Body of pancreas (tissue), 4 donors: ENCODE results near the gene MYO1A. TPM values are rescaled to one million over a fixed set of nuclear protein-coding genes. Genes with fewer than 3 reads are reported as not detected.
A peak's percentile ranks its signal among the peaks of the same experiment; 100 is the strongest.

Experiments used
- ATAC-seq: fragments of 150-250 bp; one replicate; pipeline ENCODE4 v1.9.1; 2016
- DNase-seq, 4 donors: peaks; one replicate each; pipeline ENCODE4 v3.0.0-alpha.2; 2019
- H3K27ac ChIP-seq, 4 donors: fragments of 200-600 bp; sonication (generic); 1 replicate in 3 of 4; 2 replicates in 1 of 4; pipeline versions ENCODE4 v1.5.1 to v1.6.1; 2016 to 2019; ENCODE audit warnings: mild to moderate bottlenecking in 1 of 4, mixed read lengths in 1 of 4, moderate library complexity in 1 of 4
- H3K27me3 ChIP-seq, 2 donors: fragments of 200-600 bp; sonication (generic); one replicate each; pipeline ENCODE4 v1.6.0; 2016; ENCODE audit warnings: mild to moderate bottlenecking in 1 of 2
- H3K36me3 ChIP-seq, 2 donors: fragments of 200-600 bp; sonication (generic); replicated peaks in 1 of 2; 2 replicates each; pipeline ENCODE4 v1.5.1; 2016; ENCODE audit warnings: low read depth in 2 of 2; ENCODE audit not compliant: insufficient read depth in 1 of 2
- H3K4me1 ChIP-seq: fragments of 200-600 bp; sonication (generic); one replicate; pipeline ENCODE4 v1.6.0; 2016
- H3K4me3 ChIP-seq, 2 donors: fragments of 200-600 bp; sonication (generic); 1 replicate in 1 of 2; 2 replicates in 1 of 2; pipeline ENCODE4 v1.5.1; 2016 to 2019
- H3K9me3 ChIP-seq, 3 donors: fragments of 200-600 bp; sonication (generic); 1 replicate in 2 of 3; 2 replicates in 1 of 3; pipeline ENCODE4 v1.5.1; 2016
- POLR2A ChIP-seq, 3 donors: fragments of 450-650 bp; IDR thresholded peaks; one replicate each; pipeline ENCODE4 v1.6.1; 2016; ENCODE audit warnings: antibody characterized with exemption in 3 of 3, mild to moderate bottlenecking in 2 of 3
- WGBS, 2 donors: methylation state at CpG; one replicate each; pipeline ENCODE4 v1.1.5; 2017; 5-methylcytosine and 5-hydroxymethylcytosine counted together
- intact Hi-C: fragments of 100-400 bp; cut with DNase I; formaldehyde crosslinking; loops from one replicate; pipeline ENCODE4 v1.15.1; 2023
- total RNA-seq, 2 donors: library from RNA; depleted of rRNA; stranded (reverse); fragments of >200 nt; gene quantifications; one replicate each; pipeline ENCODE4 v1.1.0, GENCODE V29; 2016
- TF ChIP-seq, protein P1 (sequence below), 7 experiments: fragments of 450-650 bp in 4 of 7; fragments of 200-600 bp in 3 of 7; sonication (generic) in 3 of 7; IDR thresholded peaks; one replicate each; pipeline ENCODE4 v1.5.1; 2016 to 2019; ENCODE audit warnings: antibody characterized with exemption in 7 of 7

The MYO1A gene
- total RNA-seq, 2 donors from 2014 or later, result 1.8 TPM; not detected in 1

DNA sequence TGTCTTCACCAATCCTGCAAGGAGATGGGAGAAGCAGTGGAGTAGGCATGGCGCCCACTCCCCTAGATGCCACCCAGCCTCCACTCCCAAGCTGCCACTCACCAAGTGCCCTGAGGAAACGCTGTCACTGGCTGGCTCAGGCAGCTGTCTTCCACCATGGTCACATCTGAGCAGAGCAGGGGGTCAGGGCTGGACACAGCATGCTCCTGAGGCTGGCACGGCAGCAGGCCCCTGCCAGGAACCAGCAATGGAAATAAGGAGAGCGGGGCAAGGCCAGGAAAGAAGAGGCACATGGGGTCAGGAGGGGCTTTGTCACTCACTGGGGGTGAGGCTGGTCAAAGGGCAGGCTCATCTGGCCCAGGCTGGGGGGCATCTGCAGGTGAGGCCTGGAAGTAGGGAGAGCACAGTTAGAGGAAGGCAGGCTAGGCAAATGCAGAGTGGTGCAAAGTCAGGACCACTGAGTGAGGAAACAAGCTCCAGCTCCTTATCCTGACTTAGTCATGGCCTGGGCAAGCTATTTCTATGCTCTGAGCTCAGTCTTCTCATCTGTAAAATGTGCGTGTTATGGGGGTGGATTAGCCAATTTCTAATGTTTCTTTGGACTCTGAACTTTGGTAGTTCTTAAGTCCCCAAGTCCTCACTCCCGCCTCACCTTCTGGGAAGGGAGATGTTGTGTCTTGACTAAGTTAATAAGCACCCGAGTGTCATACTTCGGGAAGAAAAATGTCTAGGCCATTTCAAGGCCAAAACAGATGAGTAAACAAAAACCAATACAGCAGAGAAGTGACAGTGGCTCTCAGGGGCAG lies 47.0 kb upstream of the MYO1A start:
- DNase-seq, result no peak
- peaks cover 10% of the 10 kb centered on the region for H3K4me1 ChIP-seq
- peaks cover 0 to 13% of the 10 kb centered on the region in 2 donors for H3K36me3 ChIP-seq
- ATAC-seq, result no peak
- no peaks in the 10 kb centered on the region for H3K27me3 ChIP-seq
- intact Hi-C loops, result no loop called here
- 59 to 65% methylated on average over 6 to 8 of the region's 8 CpGs for WGBS, 2 donors
- no peak overlapping the region for H3K27ac ChIP-seq
- TF ChIP-seq POLR2A (IDR thresholded peaks at IDR 0.05), result no peak
- TF ChIP-seq, protein P1, sequence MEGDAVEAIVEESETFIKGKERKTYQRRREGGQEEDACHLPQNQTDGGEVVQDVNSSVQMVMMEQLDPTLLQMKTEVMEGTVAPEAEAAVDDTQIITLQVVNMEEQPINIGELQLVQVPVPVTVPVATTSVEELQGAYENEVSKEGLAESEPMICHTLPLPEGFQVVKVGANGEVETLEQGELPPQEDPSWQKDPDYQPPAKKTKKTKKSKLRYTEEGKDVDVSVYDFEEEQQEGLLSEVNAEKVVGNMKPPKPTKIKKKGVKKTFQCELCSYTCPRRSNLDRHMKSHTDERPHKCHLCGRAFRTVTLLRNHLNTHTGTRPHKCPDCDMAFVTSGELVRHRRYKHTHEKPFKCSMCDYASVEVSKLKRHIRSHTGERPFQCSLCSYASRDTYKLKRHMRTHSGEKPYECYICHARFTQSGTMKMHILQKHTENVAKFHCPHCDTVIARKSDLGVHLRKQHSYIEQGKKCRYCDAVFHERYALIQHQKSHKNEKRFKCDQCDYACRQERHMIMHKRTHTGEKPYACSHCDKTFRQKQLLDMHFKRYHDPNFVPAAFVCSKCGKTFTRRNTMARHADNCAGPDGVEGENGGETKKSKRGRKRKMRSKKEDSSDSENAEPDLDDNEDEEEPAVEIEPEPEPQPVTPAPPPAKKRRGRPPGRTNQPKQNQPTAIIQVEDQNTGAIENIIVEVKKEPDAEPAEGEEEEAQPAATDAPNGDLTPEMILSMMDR (IDR thresholded peaks at IDR 0.05), result no peak
- H3K9me3 ChIP-seq, result no peaks in the 10 kb centered on the region
- no peak overlapping the region for H3K4me3 ChIP-seq

DNA sequence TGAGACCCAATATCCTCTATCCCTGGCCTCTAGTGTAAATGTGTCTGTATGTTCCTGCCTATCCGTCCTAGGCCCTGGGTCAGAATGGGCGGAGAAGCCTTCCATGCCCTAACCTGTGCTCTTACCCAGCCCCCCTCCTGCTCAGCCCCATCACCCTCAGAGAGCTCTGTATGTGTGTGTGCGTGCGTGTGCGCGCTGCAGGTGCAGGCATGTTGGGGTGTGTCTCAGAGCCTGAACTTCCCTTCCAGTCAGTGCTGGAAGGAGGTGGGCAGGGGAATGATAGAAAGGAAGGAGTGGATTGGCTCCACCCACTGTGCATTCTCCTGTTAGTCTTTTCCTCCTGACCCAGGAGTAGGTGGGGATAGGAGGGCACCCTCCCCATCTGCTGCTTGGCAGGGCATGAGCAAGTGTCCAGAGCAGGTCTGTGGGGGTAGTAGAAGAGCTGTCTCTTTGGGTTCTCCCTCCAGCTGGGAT lies 46.2 kb upstream of the MYO1A start:
- Histone ChIP-seq H3K9me3 (no peaks in the 10 kb centered on the region), H3K4me1 (peaks cover 9% of the 10 kb centered on the region), H3K27me3 (no peaks in the 10 kb centered on the region), H3K4me3 (no peak overlapping the region), H3K27ac (no peak overlapping the region), H3K36me3 (peaks cover 0 to 13% of the 10 kb centered on the region in 2 donors)
- no peak for TF ChIP-seq POLR2A (IDR thresholded peaks at IDR 0.05)
- TF ChIP-seq, protein P1 (IDR thresholded peaks at IDR 0.05), result no peak
- ATAC-seq (no peak), DNase-seq (no peak)
- intact Hi-C loops, result no loop called here
- WGBS, 2 donors, result 66 to 93% methylated on average over 5 to 6 of the region's 6 CpGs

DNA sequence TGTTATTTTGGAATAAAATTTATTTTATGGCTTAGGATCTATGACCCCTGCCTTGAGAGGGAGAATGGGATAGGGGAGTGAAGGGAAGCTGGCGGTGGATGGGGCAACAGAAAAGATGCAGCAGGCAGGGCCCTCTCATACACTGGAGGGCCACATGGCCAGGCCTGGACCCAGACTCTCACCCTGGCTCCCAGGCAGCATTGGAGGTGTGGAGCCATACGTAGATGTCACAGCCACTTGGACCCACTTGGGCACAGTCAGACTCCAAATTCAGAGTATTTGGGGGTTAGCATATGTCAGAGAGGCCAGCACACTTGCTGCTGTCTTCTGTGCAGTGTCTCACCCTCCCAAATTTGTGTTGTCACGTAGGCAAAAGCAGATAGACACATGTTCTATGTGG lies 45.5 kb upstream of the MYO1A start:
- 85 to 86% methylated on average over 3 of the region's 3 CpGs for WGBS, 2 donors

DNA sequence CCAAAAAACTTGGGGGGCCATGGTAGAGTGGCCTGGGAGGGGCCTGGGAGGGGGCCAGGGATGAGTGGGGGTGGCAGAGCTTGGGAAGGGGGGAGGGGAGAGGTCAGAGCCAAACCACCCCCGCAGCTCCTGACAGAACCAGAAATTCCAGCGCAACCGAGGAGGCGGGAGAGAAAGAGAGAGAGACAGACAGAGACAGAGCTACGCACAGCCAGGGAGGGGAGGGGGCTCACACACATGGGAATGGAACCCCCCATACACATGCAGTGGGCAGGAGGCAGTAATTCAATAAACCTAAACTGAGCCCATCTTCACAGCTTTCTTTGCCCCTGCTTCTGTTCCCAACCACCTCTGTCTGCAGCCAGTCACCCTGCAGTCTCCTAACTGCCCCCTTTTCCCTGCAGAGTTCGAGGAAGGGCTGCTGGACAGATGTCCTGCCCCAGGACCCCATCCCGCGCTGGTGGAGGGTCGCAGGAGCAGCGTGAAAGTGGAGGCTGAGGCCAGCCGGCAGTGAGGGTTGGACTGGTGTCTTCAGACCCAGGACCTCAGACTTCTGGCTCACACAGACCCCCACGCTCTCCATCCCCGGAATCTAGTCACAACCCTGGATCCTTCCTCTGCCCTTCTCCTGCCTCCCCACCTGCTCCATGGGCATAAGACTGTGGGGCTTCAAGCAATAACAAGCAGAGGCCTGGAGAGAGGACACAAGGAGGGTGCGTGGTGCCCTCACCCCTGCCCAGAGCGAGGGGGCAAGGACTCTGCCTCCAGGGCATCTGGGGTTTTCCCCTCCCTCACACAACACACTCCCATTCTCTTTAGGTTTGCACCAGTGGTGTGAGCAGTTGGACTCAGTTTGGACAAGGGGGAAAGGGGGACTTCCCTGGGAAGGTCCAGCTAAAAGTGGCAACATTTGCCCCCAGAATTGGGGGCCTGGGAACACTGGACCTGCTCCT lies 44.6 kb upstream of the MYO1A start:
- intact Hi-C loops, result no loop called here
- Histone ChIP-seq H3K4me1 (peaks cover 24% of the 10 kb centered on the region), H3K4me3 (no peak overlapping the region), H3K9me3 (no peaks in the 10 kb centered on the region), H3K36me3 (peaks cover 0 to 11% of the 10 kb centered on the region in 2 donors), H3K27me3 (no peaks in the 10 kb centered on the region), H3K27ac (peak overlapping the region in 1 of 4 donors; percentile 29)
- TF ChIP-seq POLR2A (IDR thresholded peaks at IDR 0.05), result no peak
- TF ChIP-seq, protein P1 (IDR thresholded peaks at IDR 0.05), result no peak
- ATAC-seq, result no peak
- 67% methylated on average over 15 of the region's 15 CpGs for WGBS, 2 donors
- no peak for DNase-seq

More for the DNA sequence above, 45.5 kb upstream of the MYO1A start:
- no peak overlapping the region for H3K27ac ChIP-seq
- ATAC-seq (no peak), DNase-seq (no peak)
- peaks cover 0 to 13% of the 10 kb centered on the region in 2 donors for H3K36me3 ChIP-seq
- intact Hi-C loops, result no loop called here
- H3K4me1 ChIP-seq, result peaks cover 16% of the 10 kb centered on the region
- no peaks in the 10 kb centered on the region for H3K27me3 ChIP-seq
- H3K9me3 ChIP-seq, result no peaks in the 10 kb centered on the region
- H3K4me3 ChIP-seq, result no peak overlapping the region
- TF ChIP-seq POLR2A (IDR thresholded peaks at IDR 0.05), result no peak
- TF ChIP-seq, protein P1 (IDR thresholded peaks at IDR 0.05), result no peak
